ENCODE data around the gene CDK2.

The CDK2 gene

GRCh38 chr12:55927588-55928502, 38.8 kb upstream of the CDK2 start, which contains the start of gene PYM1:
TSS of gene PYM1 (minus strand) at chr12:55927894. CDS start at chr12:55927761, 133 bp downstream.
- TF ChIP-seq CTCF (IDR thresholded peaks at IDR 0.05; ENCODE audit: extremely low read depth, insufficient read depth, missing control alignments): peak; percentile 14
- in situ Hi-C loops (cut with MboI; ENCODE audit: low pct_unique_long_range_greater_than_20kb, low sequenced_read_pairs, unreplicated experiment): no loop called here
- peak; percentile 84 for DNase-seq (ENCODE audit: low spot score)

- TF ChIP-seq CTCF (IDR thresholded peaks at IDR 0.05; ENCODE audit: extremely low read depth, insufficient read depth, missing control alignments): no peak
- DNase-seq (ENCODE audit: low spot score): peak; percentile 87
- in situ Hi-C loops (cut with MboI; ENCODE audit: low pct_unique_long_range_greater_than_20kb, low sequenced_read_pairs, unreplicated experiment): no loop called here
These were observed 37.3 kb upstream of the CDK2 start for GRCh38 chr12:55929306-55929791.

GRCh38 chr12:55930771-55931316, 35.8 kb upstream of the CDK2 start, which contains the start of gene DGKA:
TSS of gene DGKA (plus strand) at chr12:55931162. CDS start at chr12:55936504, 5,342 bp downstream.
- in situ Hi-C loops (cut with MboI; ENCODE audit: low pct_unique_long_range_greater_than_20kb, low sequenced_read_pairs, unreplicated experiment): no loop called here
- TF ChIP-seq CTCF (IDR thresholded peaks at IDR 0.05; ENCODE audit: extremely low read depth, insufficient read depth, missing control alignments): peak; percentile 60
- peak; percentile 81 for DNase-seq (ENCODE audit: low spot score)

GRCh38 chr12:55931317-55931779, 35.3 kb upstream of the CDK2 start:
- in situ Hi-C loops (cut with MboI; ENCODE audit: low pct_unique_long_range_greater_than_20kb, low sequenced_read_pairs, unreplicated experiment): no loop called here
- TF ChIP-seq CTCF (IDR thresholded peaks at IDR 0.05; ENCODE audit: extremely low read depth, insufficient read depth, missing control alignments): no peak
- DNase-seq (ENCODE audit: low spot score): no peak

DNA sequence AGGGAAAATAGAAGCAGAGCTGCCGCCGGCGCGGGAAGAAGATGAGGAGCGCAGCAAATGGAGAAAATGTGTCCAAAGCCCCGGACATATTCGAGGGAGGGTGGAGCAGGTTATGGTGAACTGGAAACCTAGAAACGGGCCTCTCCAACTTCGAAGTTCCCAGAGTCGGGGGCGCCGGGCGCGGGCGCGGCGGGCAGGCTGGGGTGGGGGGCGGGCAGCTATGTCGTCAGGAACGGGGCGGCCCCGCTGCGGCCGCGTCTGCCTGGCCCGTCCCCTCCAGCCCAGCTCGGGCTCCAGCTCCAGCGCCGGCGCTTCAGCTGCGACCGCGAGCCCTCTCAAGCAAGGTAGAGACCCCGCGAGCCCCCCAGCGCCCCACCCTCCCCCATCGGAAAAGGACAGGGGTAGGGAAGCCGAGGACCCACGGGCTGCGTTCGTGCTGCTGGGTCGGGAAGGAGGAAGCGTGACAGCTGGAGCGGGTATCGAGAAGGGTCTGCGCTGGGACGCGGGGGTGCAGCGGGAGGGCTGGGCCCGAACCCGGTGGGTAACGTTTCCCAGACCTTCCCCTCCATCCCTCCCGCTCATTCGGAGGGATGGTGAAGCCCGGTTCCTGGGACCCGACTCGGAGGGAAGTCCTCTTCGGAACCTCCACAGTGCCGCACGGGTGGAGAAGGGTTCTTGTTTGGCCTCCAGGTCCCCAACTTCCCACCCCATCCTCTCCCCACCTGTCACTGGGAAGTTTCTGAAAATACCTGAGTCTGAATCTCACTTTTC, 34.7 kb upstream of the CDK2 start:
- no peak for TF ChIP-seq CTCF (IDR thresholded peaks at IDR 0.05; ENCODE audit: extremely low read depth, insufficient read depth, missing control alignments)
- in situ Hi-C loops (cut with MboI; ENCODE audit: low pct_unique_long_range_greater_than_20kb, low sequenced_read_pairs, unreplicated experiment): no loop called here
- peak; percentile 72 for DNase-seq (ENCODE audit: low spot score)

- in situ Hi-C loops (cut with MboI; ENCODE audit: low pct_unique_long_range_greater_than_20kb, low sequenced_read_pairs, unreplicated experiment): no loop called here
- TF ChIP-seq CTCF (IDR thresholded peaks at IDR 0.05; ENCODE audit: extremely low read depth, insufficient read depth, missing control alignments): no peak
- peak; percentile 65 for DNase-seq (ENCODE audit: low spot score)
These were observed 34.1 kb upstream of the CDK2 start for GRCh38 chr12:55932551-55932910.

All from GM13977 (cell line).